HG02870 (cell line): ENCODE results near the gene ADAM30.
"Not testable (repeated sequence)": the region's sequence is repeated elsewhere in the genome, so short reads cannot be mapped to it uniquely, and the experiment has no call there.

ENCODE experiments used
- ATAC-seq: cut with Tn5 transposase; IDR thresholded peaks from one replicate; pipeline ENCODE4 v1.9.1; 2021; ENCODE audit warnings: mild to moderate bottlenecking, moderate library complexity; ENCODE audit not compliant: unreplicated experiment

ADAM30 gene

GRCh38 chr1:119879510-119880434 is 16.5 kb downstream of the ADAM30 start:
- no peak for ATAC-seq

GRCh38 chr1:119878171-119878570 is 18.1 kb downstream of the ADAM30 start:
- no peak for ATAC-seq

- ATAC-seq, result no peak
Observed at GRCh38 chr1:119874186-119874585, 22.1 kb downstream of the ADAM30 start.

GRCh38 chr1:119873135-119874015 is 22.9 kb downstream of the ADAM30 start:
- no peak for ATAC-seq

GRCh38 chr1:119871881-119872280 is 24.4 kb downstream of the ADAM30 start:
- ATAC-seq, result no peak

- peak; percentile 47 for ATAC-seq
Observed at GRCh38 chr1:119870917-119871596, 25.3 kb downstream of the ADAM30 start.

GRCh38 chr1:119869995-119870394 is 26.3 kb downstream of the ADAM30 start:
- no peak for ATAC-seq

GRCh38 chr1:119868176-119868575 is 28.1 kb downstream of the ADAM30 start:
- ATAC-seq, result no peak

- no peak for ATAC-seq
Observed at GRCh38 chr1:119866451-119866850, 29.9 kb downstream of the ADAM30 start.

GRCh38 chr1:119865627-119866026 is 30.7 kb downstream of the ADAM30 start:
- ATAC-seq, result no peak

GRCh38 chr1:119862276-119862675 is 34.0 kb downstream of the ADAM30 start:
- ATAC-seq, result no peak

- no peak for ATAC-seq
Observed at GRCh38 chr1:119861547-119861946, 34.8 kb downstream of the ADAM30 start.

GRCh38 chr1:119859647-119860046 is 36.7 kb downstream of the ADAM30 start:
- ATAC-seq, result no peak

GRCh38 chr1:119858556-119859214 is 37.6 kb downstream of the ADAM30 start:
- not testable (repeated sequence) for ATAC-seq

GRCh38 chr1:119858126-119858525 is 38.2 kb downstream of the ADAM30 start:
- no peak for ATAC-seq

- no peak for ATAC-seq
Observed at GRCh38 chr1:119853155-119853554, 43.2 kb downstream of the ADAM30 start.

- ATAC-seq, result not testable (repeated sequence)
Observed at GRCh38 chr1:119844206-119844605, 52.1 kb downstream of the ADAM30 start.
